ENCODE data around the gene CAMK1D.

CAMK1D gene

GRCh38 chr10:12375076-12375504 lies 25.7 kb downstream of the CAMK1D start:
- DNase-seq (ENCODE audit: low read depth, low spot score), result no peak

- DNase-seq (ENCODE audit: low read depth, low spot score), result no peak
These were observed 26.9 kb downstream of the CAMK1D start for GRCh38 chr10:12376211-12376610.

GRCh38 chr10:12377658-12378290 lies 28.4 kb downstream of the CAMK1D start:
- no peak for DNase-seq (ENCODE audit: low read depth, low spot score)

- DNase-seq (ENCODE audit: low read depth, low spot score), result no peak
These were observed 31.7 kb downstream of the CAMK1D start for GRCh38 chr10:12380999-12381398.

- DNase-seq (ENCODE audit: low read depth, low spot score), result no peak
These were observed 32.3 kb downstream of the CAMK1D start for GRCh38 chr10:12381536-12382156.

- no peak for DNase-seq (ENCODE audit: low read depth, low spot score)
These were observed 32.8 kb downstream of the CAMK1D start for GRCh38 chr10:12382157-12382548.

GRCh38 chr10:12382956-12383531 lies 33.7 kb downstream of the CAMK1D start:
- no peak for DNase-seq (ENCODE audit: low read depth, low spot score)

- no peak for DNase-seq (ENCODE audit: low read depth, low spot score)
These were observed 35.6 kb downstream of the CAMK1D start for GRCh38 chr10:12384906-12385305.

GRCh38 chr10:12387561-12388210 lies 38.3 kb downstream of the CAMK1D start:
- DNase-seq (ENCODE audit: low read depth, low spot score), result no peak

- DNase-seq (ENCODE audit: low read depth, low spot score), result no peak
These were observed 39.3 kb downstream of the CAMK1D start for GRCh38 chr10:12388671-12389070.

- no peak for DNase-seq (ENCODE audit: low read depth, low spot score)
These were observed 39.9 kb downstream of the CAMK1D start for GRCh38 chr10:12389154-12389734.

- no peak for DNase-seq (ENCODE audit: low read depth, low spot score)
These were observed 41.4 kb downstream of the CAMK1D start for GRCh38 chr10:12390733-12391132.

- DNase-seq (ENCODE audit: low read depth, low spot score), result no peak
These were observed 41.9 kb downstream of the CAMK1D start for GRCh38 chr10:12391206-12391605.

GRCh38 chr10:12393831-12394230 lies 44.5 kb downstream of the CAMK1D start:
- DNase-seq (ENCODE audit: low read depth, low spot score), result no peak

GRCh38 chr10:12394241-12395033 lies 45.1 kb downstream of the CAMK1D start:
- DNase-seq (ENCODE audit: low read depth, low spot score), result no peak

- DNase-seq (ENCODE audit: low read depth, low spot score), result no peak
These were observed 46.7 kb downstream of the CAMK1D start for GRCh38 chr10:12396093-12396492.

GRCh38 chr10:12396567-12396966 lies 47.2 kb downstream of the CAMK1D start:
- DNase-seq (ENCODE audit: low read depth, low spot score), result no peak

GRCh38 chr10:12397147-12397896 lies 48.0 kb downstream of the CAMK1D start:
- DNase-seq (ENCODE audit: low read depth, low spot score), result no peak

GRCh38 chr10:12397941-12398340 lies 48.6 kb downstream of the CAMK1D start:
- no peak for DNase-seq (ENCODE audit: low read depth, low spot score)

GRCh38 chr10:12400266-12400931 lies 51.1 kb downstream of the CAMK1D start:
- no peak for DNase-seq (ENCODE audit: low read depth, low spot score)

Measured in ELF-1 (cell line).